ENCODE data around the gene WDR49.

The WDR49 gene

GRCh38 chr3:167483708-167484475, 169.8 kb downstream of the WDR49 start:
- H3K4me1 ChIP-seq (ENCODE audit: insufficient read depth, low read length, severe bottlenecking), result no peaks in the 10 kb centered on the region
- no peak for TF ChIP-seq CTCF (IDR thresholded peaks at IDR 0.05; ENCODE audit: low read length)
- no peak for TF ChIP-seq EZH2 (IDR thresholded peaks at IDR 0.05; ENCODE audit: borderline replicate concordance, low read length)
- no peak overlapping the region for H3K4me3 ChIP-seq (ENCODE audit: low read depth, low read length, poor library complexity, severe bottlenecking)
- no peak overlapping the region for H2AFZ ChIP-seq (ENCODE audit: low read length)
- H3K9ac ChIP-seq (ENCODE audit: low read length), result no peak overlapping the region
- H3K36me3 ChIP-seq (ENCODE audit: insufficient read depth, low read length), result no peaks in the 10 kb centered on the region
- H3K9me3 ChIP-seq (ENCODE audit: low read length), result no peaks in the 10 kb centered on the region
- H4K20me1 ChIP-seq (ENCODE audit: insufficient read depth, low read length), result no peaks in the 10 kb centered on the region
- H3K27me3 ChIP-seq (ENCODE audit: insufficient read depth, low read length), result no peaks in the 10 kb centered on the region
- no peak overlapping the region for H3K4me2 ChIP-seq (ENCODE audit: low read length)
- no peaks in the 10 kb centered on the region for H3F3A ChIP-seq (ENCODE audit: insufficient read depth, low read length)
- no peaks in the 10 kb centered on the region for H3K9me2 ChIP-seq (ENCODE audit: low read depth, low read length)
- H3K27ac ChIP-seq (ENCODE audit: low read depth, low read length, poor library complexity, severe bottlenecking), result no peak overlapping the region
- no peaks in the 10 kb centered on the region for H3K79me2 ChIP-seq (ENCODE audit: insufficient read depth, low read length)

- Histone ChIP-seq H3F3A (ENCODE audit: insufficient read depth, low read length) (no peaks in the 10 kb centered on the region), H3K9me3 (ENCODE audit: low read length) (no peaks in the 10 kb centered on the region), H4K20me1 (ENCODE audit: insufficient read depth, low read length) (no peaks in the 10 kb centered on the region), H3K79me2 (ENCODE audit: insufficient read depth, low read length) (no peaks in the 10 kb centered on the region), H3K36me3 (ENCODE audit: insufficient read depth, low read length) (no peaks in the 10 kb centered on the region), H2AFZ (ENCODE audit: low read length) (no peak overlapping the region), H3K27ac (ENCODE audit: low read depth, low read length, poor library complexity, severe bottlenecking) (no peak overlapping the region), H3K4me1 (ENCODE audit: insufficient read depth, low read length, severe bottlenecking) (no peaks in the 10 kb centered on the region), H3K27me3 (ENCODE audit: insufficient read depth, low read length) (no peaks in the 10 kb centered on the region), H3K9ac (ENCODE audit: low read length) (no peak overlapping the region), H3K4me3 (ENCODE audit: low read depth, low read length, poor library complexity, severe bottlenecking) (no peak overlapping the region), H3K9me2 (ENCODE audit: low read depth, low read length) (no peaks in the 10 kb centered on the region), H3K4me2 (ENCODE audit: low read length) (no peak overlapping the region)
- no peak for TF ChIP-seq CTCF (IDR thresholded peaks at IDR 0.05; ENCODE audit: low read length)
- no peak for TF ChIP-seq EZH2 (IDR thresholded peaks at IDR 0.05; ENCODE audit: borderline replicate concordance, low read length)
Observed at GRCh38 chr3:167481164-167481563, 172.6 kb downstream of the WDR49 start.

GRCh38 chr3:167480748-167481147, 173.0 kb downstream of the WDR49 start:
- H3K27me3 ChIP-seq (ENCODE audit: insufficient read depth, low read length), result no peaks in the 10 kb centered on the region
- H3K4me1 ChIP-seq (ENCODE audit: insufficient read depth, low read length, severe bottlenecking), result no peaks in the 10 kb centered on the region
- no peak overlapping the region for H2AFZ ChIP-seq (ENCODE audit: low read length)
- no peaks in the 10 kb centered on the region for H3K36me3 ChIP-seq (ENCODE audit: insufficient read depth, low read length)
- TF ChIP-seq CTCF (IDR thresholded peaks at IDR 0.05; ENCODE audit: low read length), result no peak
- TF ChIP-seq EZH2 (IDR thresholded peaks at IDR 0.05; ENCODE audit: borderline replicate concordance, low read length), result no peak
- H3K9me2 ChIP-seq (ENCODE audit: low read depth, low read length), result no peaks in the 10 kb centered on the region
- no peak overlapping the region for H3K27ac ChIP-seq (ENCODE audit: low read depth, low read length, poor library complexity, severe bottlenecking)
- no peak overlapping the region for H3K4me3 ChIP-seq (ENCODE audit: low read depth, low read length, poor library complexity, severe bottlenecking)
- H4K20me1 ChIP-seq (ENCODE audit: insufficient read depth, low read length), result no peaks in the 10 kb centered on the region
- H3K79me2 ChIP-seq (ENCODE audit: insufficient read depth, low read length), result no peaks in the 10 kb centered on the region
- no peak overlapping the region for H3K4me2 ChIP-seq (ENCODE audit: low read length)
- no peaks in the 10 kb centered on the region for H3F3A ChIP-seq (ENCODE audit: insufficient read depth, low read length)
- H3K9me3 ChIP-seq (ENCODE audit: low read length), result no peaks in the 10 kb centered on the region
- H3K9ac ChIP-seq (ENCODE audit: low read length), result no peak overlapping the region
